Astrocyte (in vitro differentiated cells and primary cell): ENCODE data around the gene NINJ1. TPM values are rescaled to one million over a fixed set of nuclear protein-coding genes. Genes with fewer than 3 reads are reported as not detected.

ENCODE experiments used
- DNase-seq: peaks from one replicate; pipeline ENCODE4 v3.0.0-alpha.2; 2010; ENCODE audit warnings: low read depth
- FAIRE-seq: peaks from 2 replicates; lab custom pipeline; 2011; peaks lifted over from hg19 to GRCh38; lab: Jason Lieb, UNC
- H2AFZ ChIP-seq: 2 replicates; pipeline ENCODE4 v1.6.0; 2012; ENCODE audit warnings: low read depth, low read length, inconsistent platforms
- H3K27ac ChIP-seq: 2 replicates; pipeline ENCODE4 v1.5.1; 2011; ENCODE audit warnings: low read depth, low read length, inconsistent platforms
- H3K27me3 ChIP-seq: 2 replicates; pipeline ENCODE4 v1.6.0; 2011; ENCODE audit warnings: low read length, inconsistent platforms; ENCODE audit not compliant: insufficient read depth
- H3K36me3 ChIP-seq: 2 replicates; pipeline ENCODE4 v1.5.1; 2011; ENCODE audit warnings: low read length, inconsistent platforms; ENCODE audit not compliant: insufficient read depth
- H3K4me1 ChIP-seq: 2 replicates; pipeline ENCODE4 v1.5.1; 2011; ENCODE audit warnings: low read length, inconsistent platforms; ENCODE audit not compliant: insufficient read depth
- H3K4me2 ChIP-seq: 2 replicates; pipeline ENCODE4 v1.6.0; 2012; ENCODE audit warnings: low read length, inconsistent platforms
- H3K4me3 ChIP-seq: 2 replicates; pipeline ENCODE4 v1.5.1; 2011; ENCODE audit warnings: low read depth, mild to moderate bottlenecking, low read length, inconsistent platforms; ENCODE audit not compliant: insufficient read depth
- H3K79me2 ChIP-seq: 2 replicates; pipeline ENCODE4 v1.6.0; 2012; ENCODE audit warnings: mild to moderate bottlenecking, low read length, inconsistent platforms; ENCODE audit not compliant: insufficient read depth
- H3K9ac ChIP-seq: 2 replicates; pipeline ENCODE4 v1.6.0; 2012; ENCODE audit warnings: mild to moderate bottlenecking, low read length, inconsistent platforms
- H3K9me3 ChIP-seq: 2 replicates; pipeline ENCODE4 v1.5.1; 2012; ENCODE audit warnings: low read depth, mild to moderate bottlenecking, low read length, inconsistent platforms; ENCODE audit not compliant: insufficient read depth
- H4K20me1 ChIP-seq: 2 replicates; pipeline ENCODE4 v1.6.0; 2012; ENCODE audit warnings: low read length, inconsistent platforms; ENCODE audit not compliant: insufficient read depth
- H3K27ac Mint-ChIP-seq: one replicate; pipeline ENCODE4 v1.8.0; 2021; ENCODE audit warnings: mild to moderate bottlenecking, mixed read lengths; ENCODE audit not compliant: unreplicated experiment
- H3K27me3 Mint-ChIP-seq: one replicate; pipeline ENCODE4 v1.8.0; 2021; ENCODE audit warnings: low read depth, mixed read lengths; ENCODE audit not compliant: unreplicated experiment
- H3K36me3 Mint-ChIP-seq: one replicate; pipeline ENCODE4 v1.8.0; 2021; ENCODE audit warnings: low read depth, mixed read lengths; ENCODE audit not compliant: unreplicated experiment
- H3K4me1 Mint-ChIP-seq: one replicate; pipeline ENCODE4 v1.8.0; 2021; ENCODE audit warnings: low read depth, mixed read lengths; ENCODE audit not compliant: unreplicated experiment
- H3K4me3 Mint-ChIP-seq: one replicate; pipeline ENCODE4 v1.8.0; 2021; ENCODE audit warnings: mild to moderate bottlenecking, moderate library complexity, mixed read lengths; ENCODE audit not compliant: unreplicated experiment
- H3K9me3 Mint-ChIP-seq: one replicate; pipeline ENCODE4 v1.8.0; 2021; ENCODE audit warnings: mild to moderate bottlenecking, mixed read lengths; ENCODE audit not compliant: unreplicated experiment
- CTCF ChIP-seq: IDR thresholded peaks from 2 replicates; pipeline ENCODE4 v1.5.1; 2011; ENCODE audit warnings: low read depth, mild to moderate bottlenecking, inconsistent platforms, low read length, moderate library complexity; ENCODE audit not compliant: insufficient read depth
- EZH2 ChIP-seq: IDR thresholded peaks from 2 replicates; pipeline ENCODE4 v1.6.1; 2012; ENCODE audit warnings: mild to moderate bottlenecking, low read length, inconsistent platforms; ENCODE audit not compliant: insufficient read depth
- total RNA-seq: library from RNA; stranded (reverse); gene quantifications from 2 replicates; pipeline ENCODE4 v1.2.1, GENCODE V29; 2021

Gene NINJ1
- total RNA-seq, 1 donor from 2014 or later: 28.3 TPM

DNA sequence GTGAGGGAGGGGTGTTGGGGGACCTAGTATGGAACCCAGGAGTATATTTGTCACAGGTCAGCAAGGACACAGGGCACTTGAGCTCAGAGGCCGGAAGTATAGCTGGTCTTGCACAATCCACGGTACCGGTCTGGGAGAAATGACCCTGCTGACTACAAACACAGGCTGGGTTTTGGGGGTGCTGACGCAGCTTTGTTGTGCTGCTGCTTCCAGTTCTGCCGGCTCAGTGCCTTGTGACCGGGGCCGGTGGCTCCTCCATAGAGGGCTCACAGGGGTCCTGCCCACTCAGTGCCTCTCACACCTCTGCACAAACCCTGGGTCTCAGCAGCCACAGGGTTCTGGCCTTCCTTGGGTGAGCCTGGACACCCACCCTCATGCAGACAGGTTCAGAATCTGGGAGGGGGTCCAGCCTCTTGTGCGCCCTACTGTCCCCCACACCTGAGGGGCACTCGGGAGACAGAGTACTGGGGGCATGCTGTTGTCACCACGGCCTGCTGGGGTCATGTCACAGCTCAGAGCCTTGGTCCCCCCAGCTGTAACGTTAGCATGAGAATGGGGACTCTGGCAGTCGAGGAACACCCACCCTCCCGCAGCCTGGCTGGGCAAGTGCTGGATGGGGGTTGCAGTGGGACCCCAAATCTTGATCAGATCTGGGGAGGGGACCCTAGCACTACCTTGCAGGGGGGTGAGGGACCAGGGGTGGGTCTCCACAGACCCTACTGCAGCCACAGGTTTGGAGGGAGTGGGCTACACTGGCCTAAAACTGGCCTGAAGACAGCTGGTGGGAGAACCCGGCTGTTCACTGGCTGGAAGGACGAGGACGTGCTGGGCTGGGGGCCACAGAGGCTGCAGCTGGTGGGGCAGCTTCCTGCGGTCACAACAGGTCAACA lies 17.7 kb downstream of the NINJ1 start:
- Histone ChIP-seq H3K36me3 (peaks cover 3% of the 10 kb centered on the region), H3K4me2 (no peak overlapping the region), H3K9me3 (no peaks in the 10 kb centered on the region), H3K79me2 (no peaks in the 10 kb centered on the region), H3K27ac (no peak overlapping the region), H2AFZ (no peak overlapping the region), H3K4me1 (peaks cover 18% of the 10 kb centered on the region), H4K20me1 (peaks cover 17% of the 10 kb centered on the region), H3K9ac (no peak overlapping the region), H3K4me3 (no peak overlapping the region), H3K27me3 (no peaks in the 10 kb centered on the region)
- H3K4me1 Mint-ChIP-seq: no peaks in the 10 kb centered on the region
- no peak for FAIRE-seq
- TF ChIP-seq EZH2: no peak
- TF ChIP-seq CTCF: no peak
- H3K27ac Mint-ChIP-seq: no peak overlapping the region
- no peak for DNase-seq
- H3K4me3 Mint-ChIP-seq: no peak overlapping the region
- H3K27me3 Mint-ChIP-seq: peaks cover 9% of the 10 kb centered on the region
- H3K9me3 Mint-ChIP-seq: no peaks in the 10 kb centered on the region
- H3K36me3 Mint-ChIP-seq: no peaks in the 10 kb centered on the region

GRCh38 chr9:93115486-93116071 lies 18.5 kb downstream of the NINJ1 start:
- no peak overlapping the region for H3K27ac ChIP-seq
- no peaks in the 10 kb centered on the region for H3K79me2 ChIP-seq
- no peaks in the 10 kb centered on the region for H3K9me3 ChIP-seq
- H3K27me3 Mint-ChIP-seq: peaks cover 9% of the 10 kb centered on the region
- H3K9ac ChIP-seq: no peak overlapping the region
- H3K36me3 Mint-ChIP-seq: peaks cover 5% of the 10 kb centered on the region
- TF ChIP-seq EZH2 (no peak), CTCF (no peak)
- H3K4me2 ChIP-seq: no peak overlapping the region
- peaks cover 3% of the 10 kb centered on the region for H3K36me3 ChIP-seq
- no peaks in the 10 kb centered on the region for H3K9me3 Mint-ChIP-seq
- peaks cover 19% of the 10 kb centered on the region for H3K4me1 ChIP-seq
- no peak overlapping the region for H2AFZ ChIP-seq
- DNase-seq (no peak), FAIRE-seq (no peak)
- no peak overlapping the region for H3K4me3 Mint-ChIP-seq
- H4K20me1 ChIP-seq: peaks cover 25% of the 10 kb centered on the region
- no peak overlapping the region for H3K4me3 ChIP-seq
- H3K27ac Mint-ChIP-seq: no peak overlapping the region
- H3K4me1 Mint-ChIP-seq: no peaks in the 10 kb centered on the region
- no peaks in the 10 kb centered on the region for H3K27me3 ChIP-seq

GRCh38 chr9:93114984-93115335 lies 19.1 kb downstream of the NINJ1 start:
- FAIRE-seq: no peak
- peaks cover 24% of the 10 kb centered on the region for H4K20me1 ChIP-seq

More at GRCh38 chr9:93114984-93115335, 19.1 kb downstream of the NINJ1 start:
- Mint-ChIP-seq H3K27me3 (peaks cover 9% of the 10 kb centered on the region), H3K36me3 (peaks cover 5% of the 10 kb centered on the region), H3K4me1 (no peaks in the 10 kb centered on the region), H3K4me3 (no peak overlapping the region), H3K9me3 (no peaks in the 10 kb centered on the region), H3K27ac (no peak overlapping the region)
- peaks cover 3% of the 10 kb centered on the region for H3K36me3 ChIP-seq
- H3K4me3 ChIP-seq: no peak overlapping the region
- H3K27ac ChIP-seq: no peak overlapping the region
- no peak overlapping the region for H2AFZ ChIP-seq
- H3K4me1 ChIP-seq: peaks cover 14% of the 10 kb centered on the region
- no peaks in the 10 kb centered on the region for H3K79me2 ChIP-seq
- DNase-seq: no peak
- TF ChIP-seq CTCF (no peak), EZH2 (no peak)
- no peaks in the 10 kb centered on the region for H3K27me3 ChIP-seq
- no peak overlapping the region for H3K9ac ChIP-seq
- H3K4me2 ChIP-seq: no peak overlapping the region
- no peaks in the 10 kb centered on the region for H3K9me3 ChIP-seq
